NCI-H1436 treated with DMSO at 0.1 percent for 48 hours (cell line): ENCODE measurements around the gene ITIH1.
"Not testable (repeated sequence)": the region's sequence is repeated elsewhere in the genome, so short reads cannot be mapped to it uniquely, and the experiment has no call there.

Experiments
- DNase-seq: peaks from one replicate; lab custom pipeline; 2025; lab: John Stamatoyannopoulos, UW

Gene ITIH1

GRCh38 chr3:52777127-52777958 is at the start of gene ITIH1:
Gene ITIH1, plus strand, starts transcription at chr3:52777599. Its CDS starts 17 bp downstream, at chr3:52777616.
- no peak for DNase-seq

- not testable (repeated sequence) for DNase-seq
Observed at GRCh38 chr3:52728753-52729152, 48.6 kb upstream of the ITIH1 start.

GRCh38 chr3:52730681-52731080 is 46.7 kb upstream of the ITIH1 start:
- DNase-seq = no peak

GRCh38 chr3:52731590-52731989 is 45.8 kb upstream of the ITIH1 start:
- DNase-seq = no peak

GRCh38 chr3:52733256-52733891 is 44.0 kb upstream of the ITIH1 start:
- DNase-seq = no peak

- no peak for DNase-seq
Observed at GRCh38 chr3:52739730-52740129, 37.7 kb upstream of the ITIH1 start.

GRCh38 chr3:52742418-52743041 is 34.9 kb upstream of the ITIH1 start:
- DNase-seq = no peak

GRCh38 chr3:52743152-52743551 is 34.2 kb upstream of the ITIH1 start:
- DNase-seq = no peak

GRCh38 chr3:52743721-52744120 is 33.7 kb upstream of the ITIH1 start:
- no peak for DNase-seq

- no peak for DNase-seq
Observed at GRCh38 chr3:52752045-52752660, 25.2 kb upstream of the ITIH1 start.

- no peak for DNase-seq
Observed at GRCh38 chr3:52754373-52754772, 23.0 kb upstream of the ITIH1 start.

- DNase-seq = no peak
Observed at GRCh38 chr3:52756141-52756540, 21.3 kb upstream of the ITIH1 start.

- DNase-seq = no peak
Observed at GRCh38 chr3:52763466-52763865, 13.9 kb upstream of the ITIH1 start.

- DNase-seq = no peak
Observed at GRCh38 chr3:52769786-52770455, 7.5 kb upstream of the ITIH1 start.

- DNase-seq = peak; percentile 13
Observed at GRCh38 chr3:52770496-52771333, 6.7 kb upstream of the ITIH1 start, which contains the start of gene NEK4. Gene NEK4, minus strand, starts transcription at chr3:52770940. Its CDS starts 194 bp downstream, at chr3:52770746.

- DNase-seq = no peak
Observed at GRCh38 chr3:52771334-52771681, 6.1 kb upstream of the ITIH1 start.

GRCh38 chr3:52771702-52772101 is 5.7 kb upstream of the ITIH1 start:
- no peak for DNase-seq

- no peak for DNase-seq
Observed at GRCh38 chr3:52773361-52774065, 3.9 kb upstream of the ITIH1 start.

GRCh38 chr3:52774066-52774713 is 3.2 kb upstream of the ITIH1 start:
- no peak for DNase-seq
